Posterior cingulate gyrus (tissue), 11 donors: Measurements from ENCODE around the gene BZW2.
A peak's percentile ranks its signal among the peaks of the same experiment; 100 is the strongest.
"Not testable (repeated sequence)": the region's sequence is repeated elsewhere in the genome, so short reads cannot be mapped to it uniquely, and the experiment has no call there.

Experiments used
- DNase-seq, 10 donors: peaks; one replicate each; pipeline versions ENCODE4 v3.0.0 to v3.0.0-alpha.2; 2020 to 2021; ENCODE audit warnings: mixed read lengths in 3 of 10
- intact Hi-C: fragments of 100-400 bp; cut with DNase I; formaldehyde crosslinking; loops from one replicate; pipeline ENCODE4 v1.15.1; 2023

BZW2 gene

GRCh38 chr7:16669581-16669980 is 23.6 kb downstream of the BZW2 start:
- no peak for DNase-seq
- intact Hi-C loops: no loop called here

GRCh38 chr7:16670021-16670420 is 24.0 kb downstream of the BZW2 start:
- DNase-seq: no peak
- intact Hi-C loops: no loop called here

GRCh38 chr7:16670731-16671344 is 24.9 kb downstream of the BZW2 start:
- DNase-seq: no peak

GRCh38 chr7:16671811-16672210 is 25.8 kb downstream of the BZW2 start:
- intact Hi-C loops: no loop called here
- DNase-seq: no peak

More at GRCh38 chr7:16670731-16671344, 24.9 kb downstream of the BZW2 start:
- intact Hi-C loops: no loop called here

- intact Hi-C loops: no loop called here
- no peak for DNase-seq
These were observed 29.3 kb downstream of the BZW2 start for GRCh38 chr7:16675277-16675676.

- peak in 1 of 10 donors; percentile 71 for DNase-seq
- intact Hi-C loops: no loop called here
These were observed 32.1 kb downstream of the BZW2 start for GRCh38 chr7:16677978-16678494.

- DNase-seq, intact Hi-C loops: not testable (repeated sequence)
These were observed 32.9 kb downstream of the BZW2 start for GRCh38 chr7:16678645-16679566.

GRCh38 chr7:16684935-16685334 is 39.0 kb downstream of the BZW2 start:
- intact Hi-C loops: no loop called here
- no peak for DNase-seq

GRCh38 chr7:16685535-16685934 is 39.6 kb downstream of the BZW2 start:
- intact Hi-C loops: no loop called here
- no peak for DNase-seq

GRCh38 chr7:16688249-16688648 is 42.3 kb downstream of the BZW2 start:
- intact Hi-C loops: no loop called here
- DNase-seq: no peak

GRCh38 chr7:16691241-16691640 is 45.3 kb downstream of the BZW2 start:
- intact Hi-C loops: loop anchor here (10.0 kb wide), 1 partner anchor 224 kb away; no protein-coding TSS in a partner anchor
- DNase-seq: no peak

GRCh38 chr7:16693601-16694318 is 47.8 kb downstream of the BZW2 start:
- intact Hi-C loops: loop anchor here (10.0 kb wide), 1 partner anchor 221 kb away; no protein-coding TSS in a partner anchor
- no peak for DNase-seq

GRCh38 chr7:16694806-16695205 is 48.8 kb downstream of the BZW2 start:
- DNase-seq: no peak
- intact Hi-C loops: loop anchor here (10.0 kb wide), 1 partner anchor 220 kb away; no protein-coding TSS in a partner anchor

- intact Hi-C loops: loop anchor here (10.0 kb wide), 1 partner anchor 219 kb away; no protein-coding TSS in a partner anchor
These were observed 49.7 kb downstream of the BZW2 start for GRCh38 chr7:16695621-16696237.

GRCh38 chr7:16697507-16698199 is 51.7 kb downstream of the BZW2 start:
- intact Hi-C loops: loop anchor here (10.0 kb wide), 1 partner anchor 217 kb away; no protein-coding TSS in a partner anchor
- DNase-seq: peak in 1 of 10 donors; percentile 59

More at GRCh38 chr7:16695621-16696237, 49.7 kb downstream of the BZW2 start:
- no peak for DNase-seq

GRCh38 chr7:16698200-16698905 is 52.4 kb downstream of the BZW2 start:
- no peak for DNase-seq
- intact Hi-C loops: loop anchor here (10.0 kb wide), 1 partner anchor 216 kb away; no protein-coding TSS in a partner anchor

- intact Hi-C loops: no loop called here
These were observed 56.5 kb downstream of the BZW2 start for GRCh38 chr7:16702441-16702840.

GRCh38 chr7:16708511-16708910 is 62.5 kb downstream of the BZW2 start:
- DNase-seq: no peak
- intact Hi-C loops: no loop called here

More at GRCh38 chr7:16702441-16702840, 56.5 kb downstream of the BZW2 start:
- no peak for DNase-seq

GRCh38 chr7:16708980-16709379 is 63.0 kb downstream of the BZW2 start:
- intact Hi-C loops: no loop called here
- DNase-seq: no peak
